Esophagus muscularis mucosa (tissue), 4 donors: Measurements from ENCODE around the gene CCDC83. TPM values are rescaled to one million over a fixed set of nuclear protein-coding genes. Genes with fewer than 3 reads are reported as not detected.
"Not testable (repeated sequence)": the region's sequence is repeated elsewhere in the genome, so short reads cannot be mapped to it uniquely, and the experiment has no call there.

ENCODE experiments used
- DNase-seq: peaks from one replicate; pipeline ENCODE4 v3.0.0-alpha.2; 2017; ENCODE audit errors: extremely low spot score
- H3K27ac ChIP-seq, 4 donors: fragments of 200-600 bp; sonication (generic); replicated peaks in 1 of 4; 1 replicate in 3 of 4; 2 replicates in 1 of 4; pipeline ENCODE4 v1.5.1; 2016 to 2019; ENCODE audit warnings: mild to moderate bottlenecking in 1 of 4
- H3K27me3 ChIP-seq, 4 donors: fragments of 200-600 bp; sonication (generic); one replicate each; pipeline versions ENCODE4 v1.5.1 to v1.6.0; 2016 to 2019
- H3K36me3 ChIP-seq, 4 donors: fragments of 200-600 bp; sonication (generic); one replicate each; pipeline ENCODE4 v1.5.1; 2016 to 2019
- H3K4me1 ChIP-seq, 4 donors: fragments of 200-600 bp; sonication (generic); one replicate each; pipeline ENCODE4 v1.5.1; 2016 to 2019
- H3K4me3 ChIP-seq, 4 donors: fragments of 200-600 bp; sonication (generic); 1 replicate in 2 of 4; 2 replicates in 2 of 4; pipeline ENCODE4 v1.5.1; 2016 to 2019; ENCODE audit warnings: mild to moderate bottlenecking in 4 of 4, moderate library complexity in 1 of 4
- H3K9me3 ChIP-seq, 4 donors: fragments of 200-600 bp; sonication (generic); 1 replicate in 3 of 4; 2 replicates in 1 of 4; pipeline ENCODE4 v1.5.1; 2016 to 2019
- CTCF ChIP-seq, 3 experiments: fragments of 200-600 bp in 2 of 3; fragments of 450-650 bp in 1 of 3; sonication (generic) in 2 of 3; IDR thresholded peaks; one replicate each; pipeline ENCODE4 v1.5.1; 2017 to 2019; ENCODE audit warnings: antibody characterized with exemption in 3 of 3, mild to moderate bottlenecking in 2 of 3, moderate library complexity in 1 of 3
- EP300 ChIP-seq: sonication (generic); formaldehyde crosslinking; IDR thresholded peaks from one replicate; pipeline ENCODE4 v1.6.1; 2017; ENCODE audit warnings: antibody characterized with exemption
- POLR2A ChIP-seq: fragments of 450-650 bp; IDR thresholded peaks from one replicate; pipeline ENCODE4 v1.6.1; 2017; ENCODE audit warnings: antibody characterized with exemption, moderate library complexity, mild to moderate bottlenecking, low read depth
- POLR2AphosphoS5 ChIP-seq, 2 donors: sonication (generic); formaldehyde crosslinking; IDR thresholded peaks; one replicate each; pipeline ENCODE4 v1.6.1; 2017; ENCODE audit warnings: antibody characterized with exemption in 2 of 2
- WGBS: methylation state at CpG from one replicate; pipeline ENCODE4 v1.1.5; 2018; 5-methylcytosine and 5-hydroxymethylcytosine counted together
- intact Hi-C: fragments of 100-400 bp; cut with DNase I; formaldehyde crosslinking; loops from one replicate; pipeline ENCODE4 v1.15.1; 2023
- total RNA-seq, 4 donors: library from RNA; depleted of rRNA; stranded (reverse); fragments of >200 nt; gene quantifications; one replicate each; pipeline versions ENCODE4 v1.1.0 to v1.2.1, GENCODE V29; 2016

The CCDC83 gene
- total RNA-seq, 4 donors from 2014 or later, result not detected

DNA sequence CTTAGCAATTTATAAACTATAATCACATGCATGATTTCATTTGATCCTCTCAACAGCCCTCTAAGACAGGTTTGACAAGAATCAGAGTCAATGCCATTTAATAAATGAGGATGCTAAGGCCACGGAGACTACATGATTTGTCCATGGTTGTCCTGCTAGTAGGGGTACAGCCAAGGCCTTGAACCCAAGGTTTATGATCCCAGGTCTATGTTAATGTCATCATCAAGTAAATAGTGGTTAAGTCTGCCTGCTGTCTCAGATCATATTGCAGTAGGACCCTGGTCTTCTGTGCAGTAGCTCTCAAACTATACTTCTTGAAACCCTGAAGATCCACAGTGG is 26.6 kb upstream of the CCDC83 start:
- peaks cover 0 to 18% (median 12%) of the 10 kb centered on the region in 4 donors for H3K4me1 ChIP-seq
- H3K9me3 ChIP-seq, result no peaks in the 10 kb centered on the region
- 80% methylated on average over 1 of the region's 1 CpG for WGBS
- H3K4me3 ChIP-seq, result no peak overlapping the region
- H3K27me3 ChIP-seq, result no peaks in the 10 kb centered on the region
- intact Hi-C loops, result no loop called here
- no peak overlapping the region for H3K27ac ChIP-seq
- DNase-seq, result no peak
- TF ChIP-seq CTCF (IDR thresholded peaks at IDR 0.05) (no peak), POLR2A (no peak), POLR2AphosphoS5 (IDR thresholded peaks at IDR 0.05) (no peak)
- H3K36me3 ChIP-seq, result no peaks in the 10 kb centered on the region

- intact Hi-C loops, result no loop called here
- no peak overlapping the region for H3K4me3 ChIP-seq
- DNase-seq, result no peak
- peaks cover 0 to 18% (median 12%) of the 10 kb centered on the region in 4 donors for H3K4me1 ChIP-seq
- WGBS, result 100% methylated on average over 2 of the region's 2 CpGs
- H3K27ac ChIP-seq, result no peak overlapping the region
- no peak for TF ChIP-seq EP300
- TF ChIP-seq CTCF (IDR thresholded peaks at IDR 0.05), result no peak
- no peak for TF ChIP-seq POLR2A
- no peak for TF ChIP-seq POLR2AphosphoS5 (IDR thresholded peaks at IDR 0.05)
- no peaks in the 10 kb centered on the region for H3K36me3 ChIP-seq
- no peaks in the 10 kb centered on the region for H3K9me3 ChIP-seq
- H3K27me3 ChIP-seq, result no peaks in the 10 kb centered on the region
Observed at GRCh38 chr11:85829172-85829571, 26.0 kb upstream of the CCDC83 start.

DNA sequence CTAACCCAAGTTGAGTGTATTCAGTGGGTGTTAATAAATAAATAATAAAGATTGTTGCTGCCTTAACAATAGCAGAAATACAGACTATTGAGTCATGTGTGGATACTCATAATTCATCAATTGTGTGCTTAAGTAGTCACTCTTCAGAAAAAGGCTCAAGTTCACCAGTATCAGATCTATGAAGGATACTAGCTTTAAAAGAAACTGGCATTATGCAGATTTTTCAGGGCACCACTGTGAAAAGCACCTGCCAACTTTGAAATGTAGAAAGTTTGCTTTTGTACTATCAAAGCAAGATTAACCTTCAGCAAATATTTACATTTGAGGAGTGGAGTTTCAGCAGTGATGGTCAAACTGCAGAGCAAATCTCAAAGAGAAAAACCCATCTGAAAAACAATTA is 24.1 kb upstream of the CCDC83 start:
- intact Hi-C loops, result no loop called here
- no peak for TF ChIP-seq POLR2AphosphoS5 (IDR thresholded peaks at IDR 0.05)

DNA sequence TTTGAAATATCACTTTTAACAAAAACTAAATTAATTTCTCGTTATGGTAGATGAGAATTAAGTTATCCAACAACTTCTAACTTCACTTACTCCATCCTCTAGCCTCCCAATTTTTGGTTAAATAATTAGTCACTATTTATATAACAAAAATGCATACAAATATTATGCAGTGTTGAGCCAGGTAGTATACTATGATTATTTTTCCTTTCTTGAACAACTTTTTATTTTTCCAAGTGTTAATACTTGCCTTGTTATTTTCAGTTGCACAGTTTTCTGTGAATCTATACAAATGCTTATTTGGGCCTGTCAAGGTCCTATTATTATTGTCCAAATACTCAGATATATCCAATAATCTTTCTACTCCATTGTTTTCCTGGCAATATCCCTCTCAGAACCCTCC is 19.9 kb upstream of the CCDC83 start:
- WGBS, result 98% methylated on average over 1 of the region's 1 CpG
- intact Hi-C loops, result no loop called here
- Histone ChIP-seq H3K27me3 (no peaks in the 10 kb centered on the region), H3K36me3 (no peaks in the 10 kb centered on the region), H3K4me3 (no peak overlapping the region), H3K27ac (no peak overlapping the region), H3K9me3 (peaks cover 0 to 8% (median 6%) of the 10 kb centered on the region in 4 donors), H3K4me1 (no peaks in the 10 kb centered on the region)
- no peak for DNase-seq
- TF ChIP-seq CTCF (IDR thresholded peaks at IDR 0.05), result no peak
- no peak for TF ChIP-seq POLR2AphosphoS5 (IDR thresholded peaks at IDR 0.05)
- TF ChIP-seq EP300, result no peak
- no peak for TF ChIP-seq POLR2A

More for the DNA sequence above, 24.1 kb upstream of the CCDC83 start:
- no peak for DNase-seq
- H3K27me3 ChIP-seq, result no peaks in the 10 kb centered on the region
- H3K27ac ChIP-seq, result no peak overlapping the region
- H3K36me3 ChIP-seq, result no peaks in the 10 kb centered on the region
- H3K9me3 ChIP-seq, result peaks cover 0 to 8% (median 6%) of the 10 kb centered on the region in 4 donors
- peaks cover 0 to 15% (median 12%) of the 10 kb centered on the region in 4 donors for H3K4me1 ChIP-seq
- no peak overlapping the region for H3K4me3 ChIP-seq

DNA sequence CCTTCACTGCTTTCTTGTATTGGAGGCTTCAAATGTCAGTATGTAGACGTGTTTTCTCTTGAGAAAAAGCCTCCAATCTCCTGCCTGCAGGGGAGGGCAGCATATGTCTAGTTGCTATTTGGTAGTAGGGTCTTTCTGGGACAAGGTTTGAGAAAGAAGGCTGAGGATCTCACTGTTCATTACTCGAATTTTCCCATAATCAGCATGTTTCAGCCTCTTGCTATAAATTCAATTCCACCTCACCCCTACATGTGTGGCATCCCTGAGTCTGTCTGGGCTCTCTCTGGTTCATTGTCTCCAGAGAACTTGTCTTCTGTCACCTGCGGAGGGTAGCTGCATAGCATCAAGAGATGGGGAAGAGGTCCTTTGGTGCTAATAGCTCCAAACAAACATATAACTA is 19.5 kb upstream of the CCDC83 start:
- H3K4me3 ChIP-seq, result no peak overlapping the region
- 70% methylated on average over 3 of the region's 3 CpGs for WGBS
- TF ChIP-seq POLR2AphosphoS5 (IDR thresholded peaks at IDR 0.05) (no peak), CTCF (IDR thresholded peaks at IDR 0.05) (no peak), POLR2A (no peak), EP300 (no peak)
- H3K36me3 ChIP-seq, result no peaks in the 10 kb centered on the region
- H3K4me1 ChIP-seq, result no peaks in the 10 kb centered on the region
- no peaks in the 10 kb centered on the region for H3K27me3 ChIP-seq
- peaks cover 0 to 8% (median 6%) of the 10 kb centered on the region in 4 donors for H3K9me3 ChIP-seq
- intact Hi-C loops, result no loop called here
- no peak overlapping the region for H3K27ac ChIP-seq
- no peak for DNase-seq

DNA sequence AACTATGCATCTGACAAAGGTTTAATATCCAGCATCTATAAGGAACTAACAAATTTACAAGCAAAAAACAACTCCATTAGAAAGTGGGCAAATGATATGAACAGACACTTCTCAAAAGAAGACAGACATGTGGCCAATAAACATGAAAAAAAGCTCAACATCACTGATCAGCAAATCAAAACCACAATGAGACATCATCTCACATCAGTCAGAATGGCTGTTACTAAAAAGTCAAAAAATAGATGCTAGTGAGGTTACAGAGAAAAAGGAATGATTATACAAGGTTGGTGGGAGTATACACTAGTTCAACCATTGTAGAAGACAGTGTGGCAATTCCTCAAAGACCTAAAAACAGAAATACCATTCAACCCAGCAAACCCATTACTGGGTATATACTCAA is 14.3 kb upstream of the CCDC83 start:
- DNase-seq, intact Hi-C loops, H3K27ac ChIP-seq, H3K9me3 ChIP-seq, H3K4me1 ChIP-seq, H3K36me3 ChIP-seq, H3K4me3 ChIP-seq, H3K27me3 ChIP-seq: not testable (repeated sequence)
